Endothelial cell (in vitro differentiated cells): Measurements from ENCODE around the gene TRAM2. TPM values are rescaled to one million over a fixed set of nuclear protein-coding genes. Genes with fewer than 3 reads are reported as not detected.
A peak's percentile ranks its signal among the peaks of the same experiment; 100 is the strongest.

Experiments
- DNase-seq: peaks from one replicate; pipeline ENCODE4 v3.0.0; 2021; ENCODE audit warnings: low spot score
- H3K27ac Mint-ChIP-seq: one replicate; pipeline ENCODE4 v1.8.0; 2021; ENCODE audit warnings: mixed read lengths, inconsistent platforms; ENCODE audit not compliant: unreplicated experiment
- H3K27me3 Mint-ChIP-seq: one replicate; pipeline ENCODE4 v1.8.0; 2021; ENCODE audit warnings: mild to moderate bottlenecking, moderate library complexity, mixed read lengths, inconsistent platforms; ENCODE audit not compliant: unreplicated experiment
- H3K36me3 Mint-ChIP-seq: one replicate; pipeline ENCODE4 v1.8.0; 2021; ENCODE audit warnings: mild to moderate bottlenecking, low read depth, mixed read lengths, inconsistent platforms; ENCODE audit not compliant: unreplicated experiment
- H3K4me1 Mint-ChIP-seq: one replicate; pipeline ENCODE4 v1.8.0; 2021; ENCODE audit warnings: mild to moderate bottlenecking, mixed read lengths, inconsistent platforms; ENCODE audit not compliant: unreplicated experiment
- H3K4me3 Mint-ChIP-seq: one replicate; pipeline ENCODE4 v1.8.0; 2021; ENCODE audit warnings: mild to moderate bottlenecking, mixed read lengths, inconsistent platforms; ENCODE audit not compliant: unreplicated experiment
- H3K9me3 Mint-ChIP-seq: one replicate; pipeline ENCODE4 v1.8.0; 2021; ENCODE audit warnings: mixed read lengths, inconsistent platforms; ENCODE audit not compliant: unreplicated experiment
- total RNA-seq: library from RNA; stranded (reverse); fragmentation: NEBNext Ultra II Directional; extraction: Animal tissue kit (Norgen Biotek cat#: 25700); gene quantifications from one replicate; pipeline ENCODE4 v1.2.1, GENCODE V29; 2021; ENCODE audit not compliant: unreplicated experiment
- TF ChIP-seq, protein P1 (sequence below): fragments of 200-600 bp; sonication (generic); IDR thresholded peaks from one replicate; pipeline ENCODE4 v1.5.0; 2021; ENCODE audit warnings: antibody characterized with exemption; ENCODE audit not compliant: unreplicated experiment

Gene TRAM2
- total RNA-seq, 1 donor from 2014 or later, result 29.4 TPM

- H3K27me3 Mint-ChIP-seq, result peaks cover 3% of the 10 kb centered on the region
- no peaks in the 10 kb centered on the region for H3K9me3 Mint-ChIP-seq
- TF ChIP-seq, protein P1, sequence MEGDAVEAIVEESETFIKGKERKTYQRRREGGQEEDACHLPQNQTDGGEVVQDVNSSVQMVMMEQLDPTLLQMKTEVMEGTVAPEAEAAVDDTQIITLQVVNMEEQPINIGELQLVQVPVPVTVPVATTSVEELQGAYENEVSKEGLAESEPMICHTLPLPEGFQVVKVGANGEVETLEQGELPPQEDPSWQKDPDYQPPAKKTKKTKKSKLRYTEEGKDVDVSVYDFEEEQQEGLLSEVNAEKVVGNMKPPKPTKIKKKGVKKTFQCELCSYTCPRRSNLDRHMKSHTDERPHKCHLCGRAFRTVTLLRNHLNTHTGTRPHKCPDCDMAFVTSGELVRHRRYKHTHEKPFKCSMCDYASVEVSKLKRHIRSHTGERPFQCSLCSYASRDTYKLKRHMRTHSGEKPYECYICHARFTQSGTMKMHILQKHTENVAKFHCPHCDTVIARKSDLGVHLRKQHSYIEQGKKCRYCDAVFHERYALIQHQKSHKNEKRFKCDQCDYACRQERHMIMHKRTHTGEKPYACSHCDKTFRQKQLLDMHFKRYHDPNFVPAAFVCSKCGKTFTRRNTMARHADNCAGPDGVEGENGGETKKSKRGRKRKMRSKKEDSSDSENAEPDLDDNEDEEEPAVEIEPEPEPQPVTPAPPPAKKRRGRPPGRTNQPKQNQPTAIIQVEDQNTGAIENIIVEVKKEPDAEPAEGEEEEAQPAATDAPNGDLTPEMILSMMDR, result no peak
- peaks cover 17% of the 10 kb centered on the region for H3K36me3 Mint-ChIP-seq
- no peak for DNase-seq
- no peak overlapping the region for H3K4me3 Mint-ChIP-seq
- no peak overlapping the region for H3K27ac Mint-ChIP-seq
- peaks cover 51% of the 10 kb centered on the region for H3K4me1 Mint-ChIP-seq
Measured at GRCh38 chr6:52513464-52513863, 63.4 kb downstream of the TRAM2 start.

- peak overlapping the region; percentile 65 for H3K27ac Mint-ChIP-seq
- no peak for DNase-seq
- H3K4me3 Mint-ChIP-seq, result no peak overlapping the region
- TF ChIP-seq, protein P1, result no peak
- H3K36me3 Mint-ChIP-seq, result peaks cover 28% of the 10 kb centered on the region
- H3K4me1 Mint-ChIP-seq, result peaks cover 40% of the 10 kb centered on the region
- H3K27me3 Mint-ChIP-seq, result peaks cover 5% of the 10 kb centered on the region
- no peaks in the 10 kb centered on the region for H3K9me3 Mint-ChIP-seq
Measured at GRCh38 chr6:52512199-52512598, 64.7 kb downstream of the TRAM2 start.

GRCh38 chr6:52511572-52512151 is 65.2 kb downstream of the TRAM2 start:
- DNase-seq, result no peak
- Mint-ChIP-seq H3K4me3 (no peak overlapping the region), H3K9me3 (no peaks in the 10 kb centered on the region), H3K27ac (peak overlapping the region; percentile 65), H3K27me3 (peaks cover 5% of the 10 kb centered on the region), H3K4me1 (peaks cover 40% of the 10 kb centered on the region), H3K36me3 (peaks cover 28% of the 10 kb centered on the region)
- TF ChIP-seq, protein P1, result no peak

GRCh38 chr6:52511163-52511562 is 65.7 kb downstream of the TRAM2 start:
- peaks cover 5% of the 10 kb centered on the region for H3K27me3 Mint-ChIP-seq
- no peak overlapping the region for H3K27ac Mint-ChIP-seq
- peaks cover 28% of the 10 kb centered on the region for H3K36me3 Mint-ChIP-seq
- H3K4me1 Mint-ChIP-seq, result peaks cover 38% of the 10 kb centered on the region
- TF ChIP-seq, protein P1, result no peak
- H3K9me3 Mint-ChIP-seq, result no peaks in the 10 kb centered on the region
- no peak overlapping the region for H3K4me3 Mint-ChIP-seq
- DNase-seq, result no peak

DNA sequence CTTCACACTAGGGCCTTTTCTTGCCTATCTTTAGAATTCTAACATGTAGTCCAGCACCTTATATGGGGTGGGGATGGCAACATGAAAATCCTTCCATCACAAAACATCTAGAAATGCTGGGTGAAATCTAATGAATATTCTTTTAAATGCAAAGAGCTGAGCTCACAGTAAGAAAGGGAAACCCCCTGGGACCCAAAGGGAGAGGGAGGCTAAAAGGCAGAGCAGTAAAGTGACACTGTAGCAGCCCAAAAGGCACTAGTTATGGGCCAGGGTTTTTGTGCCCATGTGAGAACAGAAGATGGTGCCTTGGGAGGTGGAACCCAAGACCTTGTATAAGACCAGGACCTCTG is 66.7 kb downstream of the TRAM2 start:
- Mint-ChIP-seq H3K36me3 (peaks cover 31% of the 10 kb centered on the region), H3K27ac (no peak overlapping the region), H3K4me3 (peak overlapping the region; percentile 35), H3K27me3 (peaks cover 5% of the 10 kb centered on the region), H3K9me3 (no peaks in the 10 kb centered on the region), H3K4me1 (peaks cover 28% of the 10 kb centered on the region)
- no peak for DNase-seq
- TF ChIP-seq, protein P1, result no peak
